Measurements from ENCODE around the gene DPM3.

- TF ChIP-seq, protein P1, sequence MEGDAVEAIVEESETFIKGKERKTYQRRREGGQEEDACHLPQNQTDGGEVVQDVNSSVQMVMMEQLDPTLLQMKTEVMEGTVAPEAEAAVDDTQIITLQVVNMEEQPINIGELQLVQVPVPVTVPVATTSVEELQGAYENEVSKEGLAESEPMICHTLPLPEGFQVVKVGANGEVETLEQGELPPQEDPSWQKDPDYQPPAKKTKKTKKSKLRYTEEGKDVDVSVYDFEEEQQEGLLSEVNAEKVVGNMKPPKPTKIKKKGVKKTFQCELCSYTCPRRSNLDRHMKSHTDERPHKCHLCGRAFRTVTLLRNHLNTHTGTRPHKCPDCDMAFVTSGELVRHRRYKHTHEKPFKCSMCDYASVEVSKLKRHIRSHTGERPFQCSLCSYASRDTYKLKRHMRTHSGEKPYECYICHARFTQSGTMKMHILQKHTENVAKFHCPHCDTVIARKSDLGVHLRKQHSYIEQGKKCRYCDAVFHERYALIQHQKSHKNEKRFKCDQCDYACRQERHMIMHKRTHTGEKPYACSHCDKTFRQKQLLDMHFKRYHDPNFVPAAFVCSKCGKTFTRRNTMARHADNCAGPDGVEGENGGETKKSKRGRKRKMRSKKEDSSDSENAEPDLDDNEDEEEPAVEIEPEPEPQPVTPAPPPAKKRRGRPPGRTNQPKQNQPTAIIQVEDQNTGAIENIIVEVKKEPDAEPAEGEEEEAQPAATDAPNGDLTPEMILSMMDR (IDR thresholded peaks at IDR 0.05; ENCODE audit: low read depth, low read length, poor library complexity, severe bottlenecking) = no peak
- no peak for TF ChIP-seq EZH2phosphoT487 (IDR thresholded peaks at IDR 0.05; ENCODE audit: borderline replicate concordance, low read length)
These were observed 30.5 kb upstream of the DPM3 start for GRCh38 chr1:155170806-155171205.

All from DOHH2 (cell line).